GM12878 (cell line): Measurements from ENCODE around the gene BUD23. TPM values are rescaled to one million over a fixed set of nuclear protein-coding genes. Genes with fewer than 3 reads are reported as not detected.

Experiments used
- ATAC-seq: fragments of 200-7000 bp; cut with Tn5 transposase; 3 replicates; pipeline ENCODE4 v1.9.1; 2020; ENCODE audit warnings: mild to moderate bottlenecking, moderate library complexity
- BruUV-seq: library from RNA; stranded (reverse); fragments of 400-500 nt; replicated peaks from 2 replicates; lab custom pipeline; 2021; lab: Mats Ljungman, UMichigan
- CTCF ChIA-PET: fragments of 300-600 bp; sonication (Branson Sonifier 250); formaldehyde crosslinking; extraction: SDS; loops from one replicate; lab custom pipeline; 2021; ENCODE audit warnings: inconsistent platforms; lab: Yijun Ruan, JAX
- POLR2A ChIA-PET: fragments of 350-600 bp; formaldehyde crosslinking; extraction: SDS; loops from one replicate; lab custom pipeline; 2021; ENCODE audit warnings: inconsistent platforms; lab: Charles Lee
- RAD21 ChIA-PET: fragments of 300-600 bp; sonication (Branson Sonifier 250); formaldehyde crosslinking; loops from one replicate; lab custom pipeline; 2023; ENCODE audit warnings: antibody characterized with exemption; ENCODE audit not compliant: unreplicated experiment; lab: Charles Lee
- SMC1A ChIA-PET: fragments of 300-600 bp; sonication (Branson Sonifier 250); formaldehyde crosslinking; loops from one replicate; lab custom pipeline; 2023; ENCODE audit not compliant: unreplicated experiment, uncharacterized antibody; lab: Charles Lee
- DNase-seq: peaks from one replicate; pipeline ENCODE4 v3.0.0-alpha.2; 2011; ENCODE audit warnings: low read depth, low spot score
- FAIRE-seq: peaks from 3 replicates; lab custom pipeline; 2011; peaks lifted over from hg19 to GRCh38; lab: Jason Lieb, UNC
- H2AFZ ChIP-seq: 2 replicates; pipeline ENCODE4 v1.6.0; 2011; ENCODE audit warnings: low read depth, low read length, control low read depth; ENCODE audit not compliant: control insufficient read depth
- H3K27ac ChIP-seq: 2 replicates; pipeline ENCODE4 v1.5.1; 2011; ENCODE audit warnings: control low read depth; ENCODE audit not compliant: control insufficient read depth, insufficient read depth
- H3K27me3 ChIP-seq, 2 experiments: replicated peaks in 1 of 2; 2 replicates each; pipeline versions ENCODE4 v1.6.0 to v1.6.1; 2011; ENCODE audit warnings: low read length in 1 of 2; ENCODE audit not compliant: control insufficient read depth in 2 of 2, insufficient read depth in 2 of 2
- H3K36me3 ChIP-seq, 2 experiments: 2 replicates each; pipeline ENCODE4 v1.5.1; 2011; ENCODE audit warnings: low read length in 1 of 2; ENCODE audit not compliant: control insufficient read depth in 2 of 2, insufficient read depth in 2 of 2
- H3K4me1 ChIP-seq: 2 replicates; pipeline ENCODE4 v1.6.1; 2011; ENCODE audit warnings: mild to moderate bottlenecking, low read length, moderate library complexity, mixed read lengths; ENCODE audit not compliant: control insufficient read depth, insufficient read depth
- H3K4me2 ChIP-seq: 2 replicates; pipeline ENCODE4 v1.6.0; 2011; ENCODE audit warnings: control low read depth; ENCODE audit not compliant: control insufficient read depth, insufficient read depth
- H3K4me3 ChIP-seq: fragments of 200-600 bp; sonication (generic); 2 replicates; pipeline ENCODE4 v1.5.1; 2016
- H3K79me2 ChIP-seq: 2 replicates; pipeline ENCODE4 v1.6.0; 2011; ENCODE audit warnings: low read length; ENCODE audit not compliant: control insufficient read depth, insufficient read depth
- H3K9ac ChIP-seq: 2 replicates; pipeline ENCODE4 v1.8.0; 2011; ENCODE audit warnings: low read length, control low read depth, mixed read lengths; ENCODE audit not compliant: control insufficient read depth, insufficient read depth
- H3K9me3 ChIP-seq: replicated peaks from 3 replicates; pipeline ENCODE4 v1.5.1; 2011; ENCODE audit warnings: mild to moderate bottlenecking, low read length; ENCODE audit not compliant: control insufficient read depth, insufficient read depth
- H4K20me1 ChIP-seq: 2 replicates; pipeline ENCODE4 v1.6.0; 2011; ENCODE audit not compliant: control insufficient read depth, insufficient read depth
- CREB1 ChIP-seq: IDR thresholded peaks from 2 replicates; pipeline ENCODE4 v1.6.1; 2012; ENCODE audit warnings: low read depth, mild to moderate bottlenecking, inconsistent platforms
- EP300 ChIP-seq, 2 experiments: fragments of 150-350 bp in 1 of 2; IDR thresholded peaks; 2 replicates each; pipeline ENCODE4 v1.6.1; 2011 to 2012; ENCODE audit warnings: low read depth in 2 of 2, low read length in 2 of 2, borderline replicate concordance in 1 of 2, improper control_type of control experiment in 1 of 2, inconsistent platforms in 1 of 2; ENCODE audit not compliant: control insufficient read depth in 1 of 2
- GABPA ChIP-seq: IDR thresholded peaks from 2 replicates; pipeline ENCODE4 v1.6.1; 2014; ENCODE audit warnings: antibody characterized with exemption, low read depth, mild to moderate bottlenecking, inconsistent platforms
- IRF3 ChIP-seq: fragments of 450-650 bp; IDR thresholded peaks from 2 replicates; pipeline ENCODE4 v1.6.1; 2014; ENCODE audit warnings: mild to moderate bottlenecking
- MTA2 ChIP-seq: fragments of 450-650 bp; IDR thresholded peaks from 2 replicates; pipeline ENCODE4 v1.6.1; 2016; ENCODE audit warnings: low read depth, mild to moderate bottlenecking, moderate library complexity
- MTA3 ChIP-seq: IDR thresholded peaks from 2 replicates; pipeline ENCODE4 v1.6.1; 2012; ENCODE audit warnings: low read length, inconsistent platforms, borderline replicate concordance
- PAX5 ChIP-seq: IDR thresholded peaks from 2 replicates; pipeline ENCODE4 v1.6.1; 2011; ENCODE audit warnings: low read depth, low read length, borderline replicate concordance
- POLR2AphosphoS2 ChIP-seq: IDR thresholded peaks from 2 replicates; pipeline ENCODE4 v1.6.1; 2011; ENCODE audit warnings: low read depth, mild to moderate bottlenecking, low read length, improper control_type of control experiment, moderate library complexity
- POU2F2 ChIP-seq: IDR thresholded peaks from 3 replicates; pipeline ENCODE4 v1.6.1; 2011; ENCODE audit warnings: low read depth, mild to moderate bottlenecking, low read length, borderline replicate concordance
- SIN3A ChIP-seq: IDR thresholded peaks from 2 replicates; pipeline ENCODE4 v1.6.1; 2012; ENCODE audit warnings: low read depth, low read length, improper control_type of control experiment
- SREBF1 ChIP-seq: IDR thresholded peaks from 2 replicates; pipeline ENCODE4 v1.6.1; 2012; ENCODE audit warnings: mild to moderate bottlenecking, low read length
- ZNF687 ChIP-seq: fragments of 450-650 bp; IDR thresholded peaks from 2 replicates; pipeline ENCODE4 v1.6.1; 2017; ENCODE audit warnings: mild to moderate bottlenecking, moderate library complexity
- ZSCAN29 ChIP-seq: fragments of 450-650 bp; IDR thresholded peaks from 2 replicates; pipeline ENCODE4 v1.6.1; 2017; ENCODE audit warnings: mild to moderate bottlenecking, moderate library complexity
- WGBS: methylation state at CpG from one replicate; pipeline ENCODE4 v1.1.6; 2016; ENCODE audit warnings: low lambda C conversion rate; ENCODE audit not compliant: insufficient replicate concordance, insufficient coverage; ENCODE audit errors: missing lambda C conversion rate; 5-methylcytosine and 5-hydroxymethylcytosine counted together
- in situ Hi-C: fragments of 300-500 bp; cut with MboI; formaldehyde crosslinking; loops from 9 replicates; pipeline ENCODE4 v1.14.3; 2018; ENCODE audit warnings: mixed read lengths
- intact Hi-C: fragments of 100-400 bp; cut with micrococcal nuclease; formaldehyde crosslinking; loops from one replicate; pipeline ENCODE4 v1.14.2; 2022; ENCODE audit not compliant: unreplicated experiment
- polyA plus RNA-seq, 11 experiments: library from polyadenylated mRNA; depleted of rRNA in 4 of 11; unstranded in 6 of 11; stranded (reverse) in 5 of 11; fragments of >200 nt; fragmentation: Nextera tagmentation in 4 of 11; fragmentation: Illumina TruSeq in 1 of 11; extraction: Ambion mirVana in 4 of 11; extraction: Trizol in 1 of 11; gene quantifications; 1 replicate in 1 of 11; 2 replicates in 10 of 11; pipeline versions ENCODE4 v1.2.1 to v1.2.3, GENCODE V29; 2011 to 2016; ENCODE audit warnings: inconsistent platforms in 2 of 11, missing spikeins in 2 of 11, low read depth in 1 of 11
- total RNA-seq, 4 experiments: library from RNA; depleted of rRNA in 3 of 4; stranded (reverse); fragments of >200 nt in 3 of 4; fragmentation: Illumina TruSeq in 1 of 4; extraction: Trizol in 1 of 4; gene quantifications; 2 replicates each; pipeline versions ENCODE4 v1.2.1 to v1.2.3, GENCODE V29; 2013 to 2021

The BUD23 gene
- total and polyA plus RNA-seq, 10 of the 15 experiments (the other 5 are each of a cell fraction or from before 2014, with no cell fraction given): 36.4 to 138 (median 99.5) TPM

- intact Hi-C loops (loop anchor here (10.0 kb wide), 1 partner anchor 156 kb away; the partner anchor contains the start of gene BAZ1B), in situ Hi-C loops (no loop called here)
- Histone ChIP-seq H4K20me1 (no peaks in the 10 kb centered on the region; the same call in 1 of the 2 replicates), H3K4me2 (peak overlapping the region; percentile 45), H3K27ac (no peak overlapping the region), H3K36me3 (peaks cover 2 to 3% of the 10 kb centered on the region in 2 experiments; a peak in 2 of 4 replicates), H3K27me3 (no peaks in the 10 kb centered on the region), H2AFZ (no peak overlapping the region), H3K4me1 (peaks cover 12% of the 10 kb centered on the region), H3K9ac (no peak overlapping the region; the same call in 1 of the 2 replicates), H3K79me2 (peaks cover 44% of the 10 kb centered on the region), H3K9me3 (no peaks in the 10 kb centered on the region; the same call in 2 of the 3 replicates), H3K4me3 (peak overlapping the region; percentile 91; the same call in 1 of the 2 replicates)
- WGBS: 77% methylated on average over 8 of the region's 8 CpGs
- FAIRE-seq (no peak), ATAC-seq (no peak), DNase-seq (no peak)
- ChIA-PET POLR2A (no interaction called here), RAD21 (no interaction called here), CTCF (interaction anchor here (1.3 kb wide), 1 partner anchor 74 kb away, joined by 4 read pairs; no protein-coding TSS in a partner anchor), SMC1A (no interaction called here)
- BruUV-seq: no TSS peak
- no peak for TF ChIP-seq CREB1
These were observed 2.4 kb upstream of the BUD23 start for GRCh38 chr7:73681031-73681430.

- Histone ChIP-seq H3K9ac (peak overlapping the region; percentile 98), H3K79me2 (peaks cover 46% of the 10 kb centered on the region), H2AFZ (peak overlapping the region; percentile 96), H3K36me3 (peaks cover 3 to 5% of the 10 kb centered on the region in 2 experiments; a peak in 3 of 4 replicates), H4K20me1 (no peaks in the 10 kb centered on the region; the same call in 1 of the 2 replicates), H3K4me2 (peak overlapping the region; percentile 94), H3K27me3 (no peaks in the 10 kb centered on the region), H3K4me3 (peak overlapping the region; percentile 91), H3K27ac (peak overlapping the region; percentile 78), H3K4me1 (peaks cover 12% of the 10 kb centered on the region), H3K9me3 (no peaks in the 10 kb centered on the region; the same call in 2 of the 3 replicates)
- no peak for FAIRE-seq
- ChIA-PET SMC1A (no interaction called here), POLR2A (no interaction called here), RAD21 (no interaction called here), CTCF (no interaction called here)
- intact Hi-C loops: loop anchor here (2.0 to 10.0 kb wide), 2 partner anchors 36 to 158 kb away; partner anchors contain the start of genes BAZ1B and STX1A
- in situ Hi-C loops: no loop called here
- no TSS peak for BruUV-seq
- no peak for DNase-seq
- ATAC-seq: peak; percentile 10
- 3% methylated on average over 32 of the region's 33 CpGs for WGBS
- TF ChIP-seq SIN3A (no peak), EP300 (IDR thresholded peaks at IDR 0.05; ENCODE audit: borderline replicate concordance in 1 of 2, control insufficient read depth in 1 of 2, low read depth in 2 of 2, low read length in 2 of 2) (no peak), POLR2AphosphoS2 (no peak), SREBF1 (no peak), GABPA (no peak), IRF3 (no peak), POU2F2 (no peak), ZSCAN29 (no peak), MTA3 (no peak), PAX5 (no peak), MTA2 (no peak), ZNF687 (no peak)
These were observed 697 bp upstream of the BUD23 start for GRCh38 chr7:73682745-73683055.
